GM10266 (cell line): Measurements from ENCODE around the gene DAAM2.

Experiments
- DNase-seq: peaks from one replicate; pipeline ENCODE4 v3.0.0; 2012; ENCODE audit errors: extremely low spot score
- CTCF ChIP-seq: IDR thresholded peaks from 2 replicates; pipeline ENCODE4 v1.5.1; 2012; ENCODE audit warnings: mild to moderate bottlenecking, low read depth; ENCODE audit not compliant: control insufficient read depth, insufficient read depth; ENCODE audit errors: missing control alignments

Gene DAAM2

GRCh38 chr6:39881851-39882530 lies 89.8 kb downstream of the DAAM2 start:
- DNase-seq = no peak
- TF ChIP-seq CTCF = no peak

- TF ChIP-seq CTCF = no peak
- no peak for DNase-seq
Measured at GRCh38 chr6:39882531-39882899, 90.3 kb downstream of the DAAM2 start.

- TF ChIP-seq CTCF = no peak
- DNase-seq = no peak
Measured at GRCh38 chr6:39884696-39885095, 92.5 kb downstream of the DAAM2 start.

GRCh38 chr6:39885691-39886090 lies 93.5 kb downstream of the DAAM2 start:
- no peak for DNase-seq
- no peak for TF ChIP-seq CTCF

GRCh38 chr6:39886871-39887270 lies 94.7 kb downstream of the DAAM2 start:
- no peak for DNase-seq
- TF ChIP-seq CTCF = no peak

GRCh38 chr6:39887692-39888450 lies 95.7 kb downstream of the DAAM2 start:
- no peak for DNase-seq
- no peak for TF ChIP-seq CTCF

- no peak for TF ChIP-seq CTCF
- no peak for DNase-seq
Measured at GRCh38 chr6:39889229-39889628, 97.1 kb downstream of the DAAM2 start.
